Mesodermal cell (in vitro differentiated cells): Measurements from ENCODE around the gene FAM222B.
A peak's percentile ranks its signal among the peaks of the same experiment; 100 is the strongest.

Experiments used
- H3K27ac ChIP-seq: 2 replicates; pipeline ENCODE4 v1.7.0; 2013; ENCODE audit warnings: mild to moderate bottlenecking, low read depth, low read length, moderate library complexity; ENCODE audit not compliant: severe bottlenecking
- H3K36me3 ChIP-seq: 2 replicates; pipeline ENCODE4 v1.7.1; 2013; ENCODE audit warnings: mild to moderate bottlenecking, low read length, moderate library complexity; ENCODE audit not compliant: control insufficient read depth, insufficient read depth
- H3K4me1 ChIP-seq: one replicate; pipeline ENCODE4 v1.7.1; 2013; ENCODE audit warnings: mild to moderate bottlenecking, low read length; ENCODE audit not compliant: insufficient read depth, control insufficient read depth, poor library complexity, severe bottlenecking
- H3K4me3 ChIP-seq: 2 replicates; pipeline ENCODE4 v1.7.0; 2013; ENCODE audit warnings: low read length, control low read depth, mild to moderate bottlenecking; ENCODE audit not compliant: insufficient read depth, poor library complexity, severe bottlenecking; ENCODE audit errors: extremely low read depth
- H3K9me3 ChIP-seq: 2 replicates; pipeline ENCODE4 v1.7.1; 2013; ENCODE audit warnings: mild to moderate bottlenecking, low read length, moderate library complexity; ENCODE audit not compliant: control insufficient read depth
- WGBS, 2 experiments: methylation state at CpG; one replicate each; pipeline ENCODE4 v1.1.5; 2013; ENCODE audit warnings: missing lambda C conversion rate in 2 of 2; ENCODE audit not compliant: insufficient coverage in 2 of 2; 5-methylcytosine and 5-hydroxymethylcytosine counted together

Gene FAM222B

DNA sequence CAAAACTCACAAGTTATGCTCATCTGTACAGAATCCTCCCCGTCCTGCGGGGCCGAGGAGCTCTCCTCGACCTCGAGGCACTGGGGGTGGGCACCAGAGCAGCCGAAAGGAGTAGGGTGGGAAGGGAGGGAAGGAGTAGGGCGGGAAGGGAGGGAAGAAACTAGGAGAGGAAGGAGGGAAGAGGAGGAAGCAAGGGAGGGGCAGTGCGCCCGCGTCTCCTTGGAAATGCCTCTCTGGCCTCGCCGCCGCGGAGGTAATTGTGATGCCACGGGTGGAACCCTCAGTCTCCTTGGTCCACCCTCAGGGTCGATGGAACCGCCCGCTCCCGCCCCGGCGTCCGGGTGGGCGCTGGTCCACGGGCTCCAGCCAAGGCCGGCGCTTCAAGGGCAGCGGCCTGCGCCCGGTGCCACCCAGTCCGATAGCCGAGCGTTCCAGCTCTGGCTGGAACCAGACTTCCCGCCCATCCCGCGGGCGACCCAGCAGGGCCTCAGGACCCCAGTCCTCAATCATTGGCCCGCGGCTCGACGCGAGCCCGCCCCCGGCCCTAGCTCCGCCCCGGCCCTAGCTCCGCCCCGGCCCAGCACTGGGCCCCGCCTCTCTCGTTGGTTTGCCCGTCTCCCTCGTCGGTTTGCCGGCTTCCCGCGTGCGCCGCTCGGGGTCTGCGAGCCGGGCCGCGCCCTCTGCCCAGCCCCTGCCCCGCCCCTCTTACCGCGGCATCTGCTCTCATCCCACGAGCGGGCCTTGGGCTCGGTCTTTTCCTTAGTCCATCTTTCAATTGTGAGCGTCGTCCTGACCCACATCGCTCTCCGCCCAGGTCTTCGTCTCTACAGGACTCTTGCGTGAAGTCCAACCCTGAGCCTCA is 131.5 kb downstream of the FAM222B start:
- peaks cover 39% of the 10 kb centered on the region for H3K36me3 ChIP-seq
- WGBS, 2 experiments: 0% methylated on average over 66 to 67 of the region's 74 CpGs
- H3K9me3 ChIP-seq: no peaks in the 10 kb centered on the region
- peak overlapping the region; percentile 58 for H3K4me3 ChIP-seq
- H3K4me1 ChIP-seq: peaks cover 13% of the 10 kb centered on the region
- H3K27ac ChIP-seq: peak overlapping the region; percentile 92

DNA sequence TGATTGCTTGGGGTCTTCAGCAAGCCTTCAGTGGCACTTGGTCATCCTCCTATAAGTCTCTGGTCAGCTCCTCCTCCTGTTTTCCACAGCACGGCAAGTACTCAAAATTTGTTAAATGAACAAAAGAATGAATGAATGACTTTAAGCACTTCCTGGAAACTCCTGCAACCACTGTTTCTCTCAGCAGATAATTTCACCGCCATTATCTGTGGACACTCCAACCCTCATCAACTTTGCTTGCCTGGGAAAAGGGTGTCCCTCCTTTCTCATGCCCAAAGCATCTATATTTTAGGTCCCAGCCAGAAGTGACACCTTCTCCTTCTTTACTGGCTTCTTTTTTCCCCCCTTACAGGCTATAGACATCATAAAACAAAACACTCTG is 135.3 kb downstream of the FAM222B start:
- Histone ChIP-seq H3K4me1 (no peaks in the 10 kb centered on the region), H3K27ac (no peak overlapping the region), H3K9me3 (no peaks in the 10 kb centered on the region), H3K36me3 (peaks cover 39% of the 10 kb centered on the region), H3K4me3 (no peak overlapping the region)
- WGBS, 2 experiments: 100% methylated on average over 1 of the region's 2 CpGs

DNA sequence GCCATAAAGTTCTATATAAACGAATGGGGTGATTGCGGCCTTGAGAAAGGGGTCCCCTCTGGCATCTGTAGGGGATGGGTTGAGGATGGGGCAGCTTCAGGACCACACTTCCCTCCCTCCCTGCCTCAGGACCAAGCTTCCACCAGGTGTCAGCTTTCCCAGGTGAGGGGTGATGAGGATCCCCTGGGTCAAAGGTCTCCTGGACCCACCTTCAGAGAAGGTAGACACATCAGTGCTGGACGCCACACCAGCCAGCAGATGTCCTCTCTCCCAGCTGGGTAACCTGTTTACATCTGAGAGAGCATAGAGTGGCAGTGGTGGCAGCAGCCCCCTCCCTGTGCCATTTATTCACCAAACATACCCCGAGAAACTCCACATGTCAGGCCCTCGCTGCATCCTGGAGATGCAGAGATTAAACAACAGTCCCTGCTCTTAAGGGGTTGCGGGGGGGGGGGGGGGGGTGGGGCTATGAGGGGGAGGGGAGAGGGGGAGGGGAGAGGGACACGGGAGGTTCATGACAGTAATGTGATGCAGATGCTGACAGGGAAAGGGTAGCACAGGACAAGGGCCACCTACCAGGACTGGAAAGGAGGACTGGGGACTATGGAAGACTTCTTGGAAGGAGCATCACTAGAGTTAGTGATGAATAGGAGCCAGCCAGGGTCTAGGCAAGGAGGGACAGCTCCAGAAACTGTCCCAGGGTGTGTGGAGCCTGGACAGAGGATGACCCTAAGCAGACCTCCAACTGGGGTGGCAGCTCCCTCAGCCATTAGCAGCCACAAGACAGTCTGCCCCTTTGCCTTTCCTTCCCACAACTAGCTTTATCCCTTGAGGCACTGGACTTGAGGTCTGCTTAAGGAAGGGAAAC is 135.9 kb downstream of the FAM222B start:
- WGBS, 2 experiments: 29 to 83% methylated on average over 1 to 2 of the region's 7 CpGs
- Histone ChIP-seq H3K4me1 (no peaks in the 10 kb centered on the region), H3K9me3 (no peaks in the 10 kb centered on the region), H3K4me3 (no peak overlapping the region), H3K36me3 (peaks cover 46% of the 10 kb centered on the region), H3K27ac (no peak overlapping the region)
